Ectodermal cell (in vitro differentiated cells): ENCODE measurements around the gene C10orf71. TPM values are rescaled to one million over a fixed set of nuclear protein-coding genes. Genes with fewer than 3 reads are reported as not detected.

Experiments
- H3K27ac ChIP-seq: 2 replicates; pipeline ENCODE4 v1.7.0; 2013; ENCODE audit warnings: mild to moderate bottlenecking, low read depth, low read length; ENCODE audit not compliant: insufficient read depth, poor library complexity, severe bottlenecking
- H3K27me3 ChIP-seq: 2 replicates; pipeline ENCODE4 v1.7.0; 2013; ENCODE audit warnings: mild to moderate bottlenecking, low read length; ENCODE audit not compliant: insufficient read depth, control insufficient read depth, poor library complexity, severe bottlenecking
- H3K36me3 ChIP-seq: one replicate; pipeline ENCODE4 v1.7.0; 2013; ENCODE audit warnings: low read length; ENCODE audit not compliant: control insufficient read depth, insufficient read depth
- H3K4me1 ChIP-seq: one replicate; pipeline ENCODE4 v1.7.0; 2013; ENCODE audit warnings: low read length; ENCODE audit not compliant: control insufficient read depth, insufficient read depth
- H3K4me3 ChIP-seq: 2 replicates; pipeline ENCODE4 v1.7.0; 2013; ENCODE audit warnings: low read depth, low read length, control low read depth; ENCODE audit not compliant: insufficient read depth
- H3K9me3 ChIP-seq: 2 replicates; pipeline ENCODE4 v1.7.0; 2013; ENCODE audit warnings: mild to moderate bottlenecking, low read length, moderate library complexity; ENCODE audit not compliant: control insufficient read depth
- WGBS, 2 experiments: methylation state at CpG; one replicate each; pipeline ENCODE4 v1.1.7; 2013; ENCODE audit warnings: missing lambda C conversion rate in 2 of 2; 5-methylcytosine and 5-hydroxymethylcytosine counted together
- polyA plus RNA-seq, 4 experiments: library from polyadenylated mRNA; stranded (reverse); fragments of 50-300 nt; gene quantifications; one replicate each; pipeline ENCODE4 v1.2.3, GENCODE V29; 2013

The C10orf71 gene, protein sequence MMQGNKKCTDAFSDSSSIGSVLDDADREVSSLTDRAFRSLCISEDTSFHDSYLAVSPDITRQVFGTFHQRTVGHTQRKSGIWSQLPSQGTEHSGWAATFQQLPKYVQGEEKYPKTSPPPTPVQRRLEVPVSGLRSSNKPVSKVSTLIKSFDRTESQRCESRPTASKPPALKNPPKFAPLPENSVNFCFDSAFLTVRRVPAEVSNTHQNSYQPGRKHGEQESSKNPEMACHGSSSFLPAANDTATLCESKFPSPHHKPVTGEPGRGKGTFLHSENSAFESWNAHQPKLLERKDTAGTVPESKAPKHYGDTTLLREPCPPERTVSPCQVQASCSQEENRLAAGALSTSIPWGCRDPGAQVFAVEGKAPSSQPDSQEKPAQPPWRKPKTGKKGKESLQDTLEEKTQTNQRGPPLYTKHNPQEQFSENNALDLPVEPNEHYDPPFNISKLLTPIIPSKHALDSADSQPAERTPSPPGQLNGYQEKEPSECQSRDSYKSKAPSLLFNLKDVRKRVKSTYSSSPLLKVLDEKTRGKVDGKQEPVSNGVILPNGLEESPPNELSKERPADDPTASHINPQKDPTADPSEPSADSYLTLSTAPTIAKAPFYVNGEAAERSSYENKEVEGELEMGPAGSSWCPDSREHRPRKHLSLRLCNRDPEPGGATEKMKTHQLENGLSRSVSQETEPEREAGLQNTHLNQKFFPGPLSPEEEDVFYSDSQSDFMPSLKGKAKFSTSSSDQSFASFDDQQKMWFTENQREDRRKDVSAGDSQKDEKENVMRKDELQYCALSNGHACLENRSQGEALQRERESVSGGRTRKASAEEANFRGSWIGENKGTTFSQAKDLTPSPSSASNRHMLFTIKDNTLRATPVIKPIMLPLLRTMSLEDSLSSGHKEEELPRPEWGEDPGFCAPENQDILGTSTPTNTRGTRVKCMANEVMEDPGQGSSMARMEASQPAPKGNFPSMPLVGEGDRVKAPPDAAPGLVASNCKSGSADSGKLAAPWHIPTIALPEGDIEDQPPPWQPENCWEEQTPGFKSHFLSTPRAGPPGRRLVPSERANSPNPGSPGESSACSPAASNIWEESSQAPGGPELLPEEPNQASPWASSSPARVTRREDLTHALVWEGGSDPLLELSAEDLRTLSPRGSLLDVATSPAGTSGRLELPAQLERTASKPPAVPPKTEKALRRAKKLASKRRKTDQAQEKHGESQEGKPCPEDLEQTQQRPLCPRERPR (N-terminal part only)
- not detected for polyA plus RNA-seq (2013, experiment 1 of 4)
- 0.05 TPM for polyA plus RNA-seq (2013, experiment 2 of 4)
- polyA plus RNA-seq (2013, experiment 3 of 4): not detected
- polyA plus RNA-seq (2013, experiment 4 of 4): not detected

DNA sequence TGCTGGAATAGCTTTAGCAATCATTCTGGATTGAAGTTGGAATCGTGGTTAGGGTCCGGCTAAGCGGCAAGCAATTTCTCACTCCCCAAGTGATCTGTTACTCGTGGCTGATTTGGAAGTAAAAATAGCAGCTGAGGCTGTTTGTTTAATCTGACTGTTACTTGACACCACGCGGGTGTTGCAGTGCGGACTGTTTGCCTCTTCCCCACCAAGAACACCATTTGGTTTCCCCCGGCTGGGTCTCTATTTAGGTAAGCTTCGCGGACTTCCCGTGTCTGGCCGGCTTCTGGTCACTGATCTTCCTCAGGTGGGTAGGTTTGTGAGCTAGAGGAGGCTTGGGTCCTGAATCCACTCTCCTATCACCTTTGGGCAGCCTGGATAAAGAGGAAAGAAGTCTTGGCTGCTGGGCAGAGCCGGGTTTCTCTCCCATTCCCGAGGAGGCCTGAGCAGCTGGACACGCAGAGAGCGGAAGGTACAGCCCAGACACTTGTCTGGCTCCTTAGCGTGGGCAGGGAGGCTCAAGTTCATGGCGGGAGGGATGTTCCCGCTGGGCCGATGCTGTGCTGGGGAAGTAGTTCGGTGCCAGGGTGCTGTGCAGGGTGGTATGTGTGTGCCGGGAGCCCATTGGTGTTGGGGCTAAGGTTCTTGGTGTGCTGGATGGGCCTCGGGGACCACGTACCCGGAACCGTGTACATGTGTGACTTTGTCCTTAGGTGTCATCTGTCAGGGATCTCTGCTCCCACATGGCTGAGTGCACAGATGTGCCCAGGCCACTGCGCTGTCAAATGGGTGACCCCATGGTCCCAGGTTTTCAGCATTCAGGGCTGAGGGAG lies at the start of gene C10orf71:
Gene C10orf71, plus strand, starts transcription at position 188 of the 833 bp plus-strand sequence. CDS start 23,376 bp downstream, outside the sequence.
- 77 to 80% methylated on average over 27 of the region's 27 CpGs for WGBS, 2 experiments
- no peak within 1 kb of the TSS for H3K27ac ChIP-seq
- H3K27me3 ChIP-seq: no peaks in the 10 kb centered on the region
- H3K4me1 ChIP-seq: peaks cover 48% of the 10 kb centered on the region
- no peak within 1 kb of the TSS for H3K4me3 ChIP-seq
- H3K9me3 ChIP-seq: no peaks in the 10 kb centered on the region
- no peaks in the 10 kb centered on the region for H3K36me3 ChIP-seq

DNA sequence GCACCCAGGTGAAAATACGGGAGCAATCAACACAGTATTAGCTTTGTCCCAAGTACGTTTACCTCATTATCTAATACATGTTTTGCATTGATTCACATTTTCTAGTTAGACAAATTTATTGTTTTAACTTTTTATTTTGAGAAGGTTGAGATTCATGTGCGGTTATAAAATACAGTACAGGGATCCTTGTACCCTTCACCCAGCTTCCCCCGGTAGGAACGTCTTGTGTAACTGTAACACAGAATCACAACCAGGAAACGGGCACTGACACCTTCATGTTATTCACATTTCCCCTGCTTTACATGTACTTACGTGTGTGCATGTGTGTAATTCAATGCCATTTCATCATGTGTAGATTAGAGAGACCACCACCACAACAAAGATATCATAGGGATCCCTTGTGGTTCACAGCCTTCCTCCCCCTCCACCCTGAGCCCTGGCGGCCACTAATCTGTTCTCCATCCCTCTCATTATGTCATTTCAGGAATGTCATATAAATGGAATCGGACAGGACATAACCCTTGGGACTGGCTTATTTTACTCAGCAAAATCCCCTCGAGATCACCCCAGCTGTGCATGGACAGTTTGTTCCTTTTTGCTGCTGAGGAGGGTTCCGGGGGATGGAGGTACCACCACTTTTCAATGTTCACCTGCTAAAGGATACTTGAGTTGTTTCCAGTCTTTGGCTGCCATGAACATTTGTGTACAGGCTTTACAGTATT lies 46.5 kb upstream of the C10orf71 start:
- H3K9me3 ChIP-seq: no peaks in the 10 kb centered on the region
- H3K36me3 ChIP-seq: no peaks in the 10 kb centered on the region
- H3K4me3 ChIP-seq: no peak overlapping the region
- H3K27ac ChIP-seq: no peak overlapping the region
- H3K27me3 ChIP-seq: no peaks in the 10 kb centered on the region
- H3K4me1 ChIP-seq: peaks cover 3% of the 10 kb centered on the region
- 83 to 85% methylated on average over 9 to 11 of the region's 11 CpGs for WGBS, 2 experiments

GRCh38 chr10:49253340-49253906 lies 45.5 kb upstream of the C10orf71 start:
- no peaks in the 10 kb centered on the region for H3K36me3 ChIP-seq
- H3K4me1 ChIP-seq: peaks cover 3% of the 10 kb centered on the region
- H3K27me3 ChIP-seq: no peaks in the 10 kb centered on the region
- no peaks in the 10 kb centered on the region for H3K9me3 ChIP-seq
- 91 to 96% methylated on average over 2 of the region's 2 CpGs for WGBS, 2 experiments
- no peak overlapping the region for H3K4me3 ChIP-seq
- H3K27ac ChIP-seq: no peak overlapping the region

GRCh38 chr10:49254150-49254549 lies 44.8 kb upstream of the C10orf71 start:
- Histone ChIP-seq H3K27me3 (no peaks in the 10 kb centered on the region), H3K4me1 (peaks cover 3% of the 10 kb centered on the region), H3K9me3 (no peaks in the 10 kb centered on the region), H3K4me3 (no peak overlapping the region), H3K27ac (no peak overlapping the region), H3K36me3 (no peaks in the 10 kb centered on the region)

DNA sequence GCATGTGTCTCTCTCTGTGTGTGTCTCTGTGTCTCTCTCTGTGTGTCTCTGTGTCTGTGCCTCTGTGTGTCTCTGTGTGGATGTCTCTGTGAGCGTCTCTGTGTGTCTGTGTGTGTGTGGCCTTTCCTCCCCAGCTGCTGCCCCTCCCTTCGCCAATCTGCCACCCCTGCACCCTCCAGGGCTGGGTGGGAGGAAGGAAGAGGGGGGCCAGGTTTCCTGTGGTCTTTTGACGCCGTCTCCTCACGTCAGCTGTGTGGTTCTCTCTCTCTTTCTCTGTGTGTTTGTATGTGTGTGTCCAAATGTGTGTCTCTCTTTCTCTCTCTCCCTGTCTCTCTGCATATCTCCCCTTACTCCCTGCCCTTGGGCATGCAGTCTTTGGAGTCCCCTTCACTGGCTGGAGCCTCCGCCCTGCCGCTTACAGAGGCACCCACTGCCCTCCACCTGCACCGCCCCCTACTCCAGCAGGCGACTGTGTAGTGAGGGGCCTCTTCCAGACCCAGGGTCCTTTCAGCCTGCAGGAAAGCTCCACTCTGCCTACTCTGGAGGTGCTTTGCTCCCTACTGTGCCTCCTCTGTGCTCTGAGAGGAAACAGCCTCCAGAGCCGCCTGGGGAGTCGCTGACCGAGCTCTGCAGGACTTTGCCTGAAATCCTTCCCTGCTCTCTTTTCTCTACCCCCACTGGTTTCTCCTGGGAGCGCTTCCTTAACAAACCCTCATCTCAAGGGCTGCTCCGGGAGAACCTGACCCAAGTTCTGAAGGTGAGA lies 44.2 kb upstream of the C10orf71 start:
- Histone ChIP-seq H3K4me1 (peaks cover 3% of the 10 kb centered on the region), H3K27me3 (no peaks in the 10 kb centered on the region), H3K9me3 (no peaks in the 10 kb centered on the region), H3K27ac (no peak overlapping the region), H3K4me3 (no peak overlapping the region), H3K36me3 (no peaks in the 10 kb centered on the region)
- 66 to 69% methylated on average over 10 to 14 of the region's 14 CpGs for WGBS, 2 experiments

- no peak overlapping the region for H3K27ac ChIP-seq
- H3K36me3 ChIP-seq: no peaks in the 10 kb centered on the region
- H3K9me3 ChIP-seq: no peaks in the 10 kb centered on the region
- WGBS, 2 experiments: 41 to 63% methylated on average over 2 to 3 of the region's 3 CpGs
- no peaks in the 10 kb centered on the region for H3K27me3 ChIP-seq
- H3K4me1 ChIP-seq: peaks cover 3% of the 10 kb centered on the region
- no peak overlapping the region for H3K4me3 ChIP-seq
These were observed 43.1 kb upstream of the C10orf71 start for GRCh38 chr10:49255883-49256282.

DNA sequence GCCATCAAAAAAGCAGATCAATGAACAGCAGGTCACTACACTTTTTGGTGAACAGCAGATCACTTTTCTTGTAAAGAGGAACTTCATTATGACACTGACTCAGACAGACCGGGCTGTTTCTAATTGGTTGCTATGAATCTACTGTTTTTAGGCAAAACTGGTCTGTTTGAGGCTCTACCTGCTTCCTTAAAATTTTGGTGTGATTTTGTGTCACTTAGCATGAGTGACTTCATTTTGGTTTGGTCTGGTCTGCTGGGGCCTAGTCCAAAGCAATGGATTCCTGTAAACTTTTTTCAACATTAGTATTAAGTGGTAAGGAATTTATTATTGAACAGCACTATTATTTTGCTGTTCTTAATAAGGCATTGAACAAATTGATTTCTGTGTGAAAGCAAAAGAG lies 41.8 kb upstream of the C10orf71 start:
- H3K4me1 ChIP-seq: peaks cover 3% of the 10 kb centered on the region
- H3K9me3 ChIP-seq: no peaks in the 10 kb centered on the region
- no peaks in the 10 kb centered on the region for H3K27me3 ChIP-seq
- H3K4me3 ChIP-seq: no peak overlapping the region
- WGBS, 2 experiments: 96 to 100% methylated on average over 1 of the region's 1 CpG
- no peaks in the 10 kb centered on the region for H3K36me3 ChIP-seq
- no peak overlapping the region for H3K27ac ChIP-seq

GRCh38 chr10:49257626-49258349 lies 41.2 kb upstream of the C10orf71 start:
- Histone ChIP-seq H3K4me3 (no peak overlapping the region), H3K9me3 (no peaks in the 10 kb centered on the region), H3K27ac (no peak overlapping the region), H3K4me1 (peaks cover 3% of the 10 kb centered on the region), H3K36me3 (no peaks in the 10 kb centered on the region), H3K27me3 (no peaks in the 10 kb centered on the region)
- 92 to 95% methylated on average over 11 of the region's 11 CpGs for WGBS, 2 experiments
